GM21381 (cell line): ENCODE results near the gene DMKN.

Source experiments
- ATAC-seq: cut with Tn5 transposase; IDR thresholded peaks from one replicate; pipeline ENCODE4 v1.9.1; 2021; ENCODE audit warnings: mild to moderate bottlenecking, moderate library complexity; ENCODE audit not compliant: unreplicated experiment

DMKN gene

GRCh38 chr19:35528218-35529038 is 15.0 kb upstream of the DMKN start, which contains the start of gene SBSN:
Gene SBSN (minus strand): TSS chr19:35528311. CDS start chr19:35528281, 30 bp downstream.
- no peak for ATAC-seq

GRCh38 chr19:35525873-35526272 is 12.4 kb upstream of the DMKN start:
- no peak for ATAC-seq

GRCh38 chr19:35524181-35524837 is 10.9 kb upstream of the DMKN start:
- no peak for ATAC-seq

GRCh38 chr19:35522745-35523327 is 9.4 kb upstream of the DMKN start:
- ATAC-seq = no peak

DNA sequence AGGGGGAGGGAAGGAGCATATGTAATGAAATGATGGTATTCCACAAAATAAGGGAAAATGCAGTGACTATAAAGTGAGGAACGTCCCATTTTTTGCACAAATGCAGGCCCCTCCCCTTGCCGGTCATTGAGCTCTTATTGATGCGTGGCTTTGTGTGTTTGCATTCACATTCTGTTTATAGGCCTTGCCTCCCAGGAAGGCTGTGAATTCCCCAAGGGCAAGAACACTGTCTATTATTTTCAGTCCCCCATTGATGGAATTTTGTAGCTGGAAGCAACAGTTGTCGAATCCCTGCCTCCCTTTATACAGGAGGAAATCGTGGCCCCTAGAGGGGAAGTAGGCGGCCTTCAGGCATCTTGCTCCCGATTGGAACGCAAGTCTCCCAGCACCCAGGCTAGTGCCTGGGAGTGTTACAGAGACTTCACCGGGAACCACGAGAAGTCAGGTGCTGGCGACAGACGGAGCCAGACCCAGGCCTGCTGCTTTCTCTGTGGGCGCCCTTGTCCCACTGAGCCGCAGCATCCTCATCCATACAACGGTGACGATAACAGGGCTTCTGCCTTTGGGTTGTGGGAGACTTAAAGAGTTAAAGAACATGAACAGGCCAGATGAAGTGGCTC is 7.8 kb upstream of the DMKN start:
- no peak for ATAC-seq

GRCh38 chr19:35519291-35519690 is 5.8 kb upstream of the DMKN start:
- ATAC-seq = no peak

DNA sequence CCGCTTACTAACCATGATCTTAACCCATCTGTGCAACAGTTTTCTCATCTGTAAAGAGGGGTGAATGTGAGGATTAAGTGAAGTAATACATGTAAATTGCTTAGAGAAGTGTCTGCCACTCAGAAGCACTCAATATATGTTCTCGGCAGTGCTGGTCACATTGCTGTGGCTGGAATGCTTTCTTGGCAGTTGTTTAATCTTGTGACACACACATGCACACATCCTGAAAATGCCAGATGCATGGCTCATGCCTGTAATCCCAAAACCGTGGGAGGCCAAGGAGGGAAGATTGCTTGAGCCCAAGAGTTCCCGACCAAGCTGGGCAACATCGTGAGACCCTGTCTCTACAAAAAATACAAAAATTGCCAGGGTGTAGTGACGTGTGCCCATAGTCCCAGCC is 4.9 kb upstream of the DMKN start:
- no peak for ATAC-seq

DNA sequence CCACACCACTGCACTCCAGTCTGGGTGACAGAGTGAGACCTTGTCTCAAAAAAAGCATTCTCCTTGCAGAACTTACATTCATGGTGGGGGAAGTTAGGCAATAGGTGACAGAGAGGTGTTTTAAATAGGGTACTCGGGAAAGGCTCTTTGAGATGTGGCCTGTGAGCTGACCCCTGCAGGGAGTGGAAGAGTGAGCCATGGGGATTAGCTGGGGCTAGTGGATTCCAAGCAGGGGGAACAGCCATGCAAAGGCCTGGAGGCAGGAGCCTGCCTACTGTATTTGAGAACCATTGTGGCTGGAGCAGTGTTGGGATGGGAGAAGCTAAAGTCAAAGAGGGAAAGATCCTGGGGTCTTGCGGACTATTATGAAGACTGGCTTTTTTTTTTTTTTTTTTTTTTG is 3.9 kb upstream of the DMKN start:
- no peak for ATAC-seq

DNA sequence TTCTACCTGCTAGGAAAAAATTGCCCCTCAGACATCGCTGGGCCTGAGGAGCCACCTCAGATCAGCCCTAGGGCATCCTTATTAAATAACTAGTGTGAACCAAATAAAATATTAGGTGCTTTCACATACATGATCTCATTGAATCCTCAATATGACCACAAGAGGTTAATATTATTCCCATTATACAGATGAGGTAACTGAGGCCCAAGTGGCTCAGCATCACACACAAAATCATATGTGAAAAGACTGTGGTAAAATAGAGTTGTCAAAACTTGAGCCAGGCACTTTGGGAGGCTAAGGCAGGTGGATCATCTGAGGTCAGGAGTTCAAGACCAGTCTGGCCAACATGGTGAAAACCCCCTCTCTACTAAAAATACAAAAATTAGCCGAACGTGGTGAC is 2.9 kb upstream of the DMKN start:
- no peak for ATAC-seq

- no peak for ATAC-seq
These were observed 897 bp upstream of the DMKN start for GRCh38 chr19:35514282-35514809.

DNA sequence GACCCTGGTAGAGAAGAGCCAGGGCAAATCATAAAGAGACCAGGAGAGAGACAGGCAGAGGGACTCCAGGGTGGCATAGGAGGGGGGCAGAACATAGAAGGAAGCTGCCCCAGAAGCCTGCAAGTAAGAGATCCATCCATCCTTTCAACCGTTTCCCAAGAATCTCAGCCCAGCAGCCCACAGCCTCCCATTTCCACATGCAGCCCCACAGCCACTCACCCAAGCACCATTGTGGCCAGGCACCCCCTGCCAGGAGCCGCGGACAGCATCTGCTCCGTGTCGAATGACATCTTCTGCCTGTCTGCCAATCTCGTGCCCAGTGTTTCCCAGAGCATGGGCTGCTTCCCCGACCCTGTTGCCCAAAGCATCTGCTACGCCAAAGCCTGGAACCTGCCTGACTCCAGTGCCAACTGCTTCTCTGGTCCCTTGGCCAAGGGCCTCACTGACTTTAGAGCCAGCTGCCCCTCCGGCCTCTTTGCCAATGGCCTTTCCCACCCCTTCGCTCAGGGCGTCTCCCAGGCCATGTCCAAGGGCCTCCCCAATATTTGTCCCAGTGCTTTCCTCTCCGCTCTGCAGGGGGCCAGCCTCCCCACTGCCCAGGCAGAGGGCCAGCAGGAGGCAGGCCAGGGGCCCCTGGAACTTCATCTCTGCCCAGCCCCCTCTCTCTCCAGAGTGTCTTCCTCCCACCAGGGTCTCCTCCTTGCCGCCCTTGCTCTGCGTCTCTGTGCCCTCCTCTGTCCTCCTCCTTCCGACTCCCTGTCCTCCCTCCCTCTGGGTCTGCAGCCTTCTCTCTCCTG is 420 bp downstream of the DMKN start:
- no peak for ATAC-seq

- ATAC-seq = no peak
These were observed 2.1 kb downstream of the DMKN start for GRCh38 chr19:35511337-35511736.

DNA sequence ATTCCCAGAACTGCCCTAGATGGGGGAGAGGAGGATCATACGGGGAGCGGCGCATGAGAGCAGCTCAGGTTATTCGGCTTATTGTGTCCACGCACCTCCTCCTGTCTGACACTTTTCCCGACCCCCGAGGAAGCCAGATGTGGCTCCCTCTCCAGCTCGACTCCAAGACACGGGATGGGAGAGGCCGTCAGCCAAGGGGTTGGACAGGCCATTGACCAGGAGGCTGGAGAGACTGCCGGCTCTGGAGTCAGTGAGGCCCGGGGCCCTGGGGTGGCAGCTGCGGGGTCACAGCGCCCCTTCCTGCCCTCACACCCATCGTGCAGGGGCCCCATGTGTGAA is 2.9 kb downstream of the DMKN start:
- no peak for ATAC-seq

DNA sequence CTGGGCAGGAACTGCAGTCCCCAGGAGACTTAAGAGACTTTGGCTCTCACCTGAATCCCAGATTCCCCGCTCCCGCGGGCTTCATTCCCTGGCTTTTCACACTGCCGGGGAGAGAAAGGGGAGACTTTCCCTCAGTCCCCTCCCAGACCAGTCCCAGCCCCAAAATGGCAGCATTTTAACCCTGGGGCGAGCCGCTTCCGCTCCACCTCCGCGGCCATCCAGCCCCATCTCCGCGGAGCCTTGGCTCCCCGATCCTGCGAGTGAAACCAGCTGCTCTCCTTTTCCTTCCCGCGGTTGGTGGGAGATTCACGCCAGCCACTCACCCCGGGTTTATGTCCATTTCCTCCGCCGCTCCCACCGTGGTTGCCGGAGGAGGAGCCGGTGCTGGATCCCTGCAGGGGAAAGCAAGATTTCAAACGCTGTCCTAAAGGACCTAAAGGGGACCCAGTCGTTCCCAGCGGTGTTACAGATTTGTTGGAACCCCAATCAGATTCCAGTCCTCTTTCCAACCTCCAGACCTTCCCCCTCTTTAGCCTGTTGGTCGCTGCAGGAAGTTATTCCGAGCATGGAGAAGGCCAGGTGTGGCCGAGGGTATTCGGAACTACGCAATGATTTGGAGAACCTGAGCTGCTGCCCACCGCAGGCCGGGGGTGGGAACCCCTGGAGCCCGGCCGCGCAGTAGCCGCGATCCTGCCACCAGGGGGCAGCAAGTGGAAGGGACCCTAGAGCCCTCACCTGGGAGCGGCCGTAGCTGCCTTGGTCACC is 3.4 kb downstream of the DMKN start:
- ATAC-seq = no peak

- no peak for ATAC-seq
These were observed 4.3 kb downstream of the DMKN start for GRCh38 chr19:35509018-35509652.

DNA sequence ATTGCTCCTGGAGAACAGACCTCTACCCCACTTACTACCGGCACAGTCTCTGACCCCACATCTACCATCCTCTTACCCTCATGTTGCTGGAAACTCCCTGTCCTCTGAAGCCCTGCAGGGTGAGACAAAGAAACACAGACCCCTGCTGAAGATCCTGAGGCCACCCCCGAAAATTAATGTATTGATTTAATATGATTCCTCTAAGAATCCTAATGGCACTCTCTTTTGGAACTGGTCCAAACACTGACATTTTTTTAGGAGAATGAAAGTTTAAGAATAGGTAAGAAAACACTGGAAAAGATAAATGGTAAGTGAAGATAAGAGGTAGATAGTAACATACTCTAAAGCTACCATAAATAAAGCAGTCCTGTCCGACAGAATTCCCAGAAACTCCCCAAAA is 5.3 kb downstream of the DMKN start:
- ATAC-seq = no peak

- no peak for ATAC-seq
These were observed 5.9 kb downstream of the DMKN start for GRCh38 chr19:35507561-35507960.

DNA sequence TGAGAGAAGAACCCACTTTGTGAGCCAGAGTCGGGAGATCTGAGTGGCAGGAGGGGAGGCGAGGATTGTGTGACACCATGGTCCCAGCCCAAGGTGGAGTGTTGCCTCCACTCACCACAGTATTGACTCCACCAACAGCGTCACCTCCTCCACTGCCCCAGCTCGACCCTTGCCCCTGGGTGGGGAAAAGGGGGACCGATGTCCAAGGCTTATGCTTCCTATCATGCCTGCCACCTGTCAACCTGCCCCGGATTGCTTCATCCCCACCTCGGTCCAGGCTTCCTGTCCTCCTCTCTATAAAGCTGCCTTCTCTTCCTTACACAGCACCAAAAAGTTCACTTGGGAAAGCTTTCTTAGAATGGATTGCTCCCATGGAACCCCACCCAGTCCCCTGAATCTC is 7.4 kb downstream of the DMKN start:
- no peak for ATAC-seq

GRCh38 chr19:35502751-35503150 is 10.7 kb downstream of the DMKN start:
- ATAC-seq = no peak
